AG09309 (cell line): ENCODE measurements around the gene CCL17.
"Not testable (repeated sequence)": the region's sequence is repeated elsewhere in the genome, so short reads cannot be mapped to it uniquely, and the experiment has no call there.

Experiments used
- DNase-seq: peaks from one replicate; pipeline ENCODE4 v3.0.0-alpha.2; 2010; ENCODE audit warnings: low read depth
- H3K4me3 ChIP-seq: 2 replicates; pipeline ENCODE4 v1.5.1; 2011; ENCODE audit warnings: mild to moderate bottlenecking, low read depth, low read length, moderate library complexity; ENCODE audit not compliant: control insufficient read depth
- TF ChIP-seq, protein P1 (sequence below): IDR thresholded peaks from 2 replicates; pipeline ENCODE4 v1.5.1; 2011; ENCODE audit warnings: mild to moderate bottlenecking, low read depth, low read length, inconsistent platforms; ENCODE audit not compliant: insufficient read depth, control insufficient read depth; ENCODE audit errors: missing control alignments

The CCL17 gene

DNA sequence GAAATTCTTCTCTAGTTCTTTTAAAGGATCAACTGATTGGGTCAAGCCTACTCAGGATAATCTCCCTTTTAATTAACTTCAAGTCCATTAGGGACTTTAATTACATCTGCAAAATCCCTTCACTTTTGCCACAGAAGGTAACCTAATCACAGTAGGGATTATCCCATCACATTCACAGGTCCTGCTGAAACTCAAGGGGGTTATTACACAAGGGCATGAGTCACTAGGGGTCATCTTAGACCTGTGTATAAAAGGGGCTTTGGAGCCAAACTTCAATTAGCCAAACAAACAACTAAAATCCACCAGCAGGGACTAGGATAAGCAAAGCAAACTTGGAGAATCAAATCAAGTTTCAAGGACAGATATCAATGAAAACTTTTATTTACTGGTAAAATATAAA lies 23.3 kb downstream of the CCL17 start:
- no peak for DNase-seq
- no peak overlapping the region for H3K4me3 ChIP-seq
- TF ChIP-seq, protein P1, sequence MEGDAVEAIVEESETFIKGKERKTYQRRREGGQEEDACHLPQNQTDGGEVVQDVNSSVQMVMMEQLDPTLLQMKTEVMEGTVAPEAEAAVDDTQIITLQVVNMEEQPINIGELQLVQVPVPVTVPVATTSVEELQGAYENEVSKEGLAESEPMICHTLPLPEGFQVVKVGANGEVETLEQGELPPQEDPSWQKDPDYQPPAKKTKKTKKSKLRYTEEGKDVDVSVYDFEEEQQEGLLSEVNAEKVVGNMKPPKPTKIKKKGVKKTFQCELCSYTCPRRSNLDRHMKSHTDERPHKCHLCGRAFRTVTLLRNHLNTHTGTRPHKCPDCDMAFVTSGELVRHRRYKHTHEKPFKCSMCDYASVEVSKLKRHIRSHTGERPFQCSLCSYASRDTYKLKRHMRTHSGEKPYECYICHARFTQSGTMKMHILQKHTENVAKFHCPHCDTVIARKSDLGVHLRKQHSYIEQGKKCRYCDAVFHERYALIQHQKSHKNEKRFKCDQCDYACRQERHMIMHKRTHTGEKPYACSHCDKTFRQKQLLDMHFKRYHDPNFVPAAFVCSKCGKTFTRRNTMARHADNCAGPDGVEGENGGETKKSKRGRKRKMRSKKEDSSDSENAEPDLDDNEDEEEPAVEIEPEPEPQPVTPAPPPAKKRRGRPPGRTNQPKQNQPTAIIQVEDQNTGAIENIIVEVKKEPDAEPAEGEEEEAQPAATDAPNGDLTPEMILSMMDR, result no peak

DNA sequence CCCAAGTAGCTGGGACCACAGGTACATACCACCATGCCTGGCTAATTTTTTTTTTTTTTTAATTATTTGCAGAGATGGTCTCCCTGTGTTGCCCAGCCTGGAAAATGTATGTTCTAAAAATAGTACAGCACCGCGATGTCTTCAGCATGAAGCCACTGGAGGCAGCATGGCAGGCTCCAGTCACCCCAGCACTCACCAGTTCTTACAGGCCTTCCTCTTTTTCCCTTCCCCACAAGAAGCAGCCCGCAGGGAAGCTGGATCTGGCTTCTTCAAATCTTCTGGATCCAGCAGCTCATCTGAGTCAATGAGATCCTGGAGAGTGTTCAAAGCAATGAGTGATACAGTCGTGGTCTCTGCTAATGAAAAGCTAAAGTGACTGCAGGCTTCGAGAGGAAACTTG lies 26.4 kb downstream of the CCL17 start:
- TF ChIP-seq, protein P1, result no peak
- DNase-seq, result no peak
- no peak overlapping the region for H3K4me3 ChIP-seq

DNA sequence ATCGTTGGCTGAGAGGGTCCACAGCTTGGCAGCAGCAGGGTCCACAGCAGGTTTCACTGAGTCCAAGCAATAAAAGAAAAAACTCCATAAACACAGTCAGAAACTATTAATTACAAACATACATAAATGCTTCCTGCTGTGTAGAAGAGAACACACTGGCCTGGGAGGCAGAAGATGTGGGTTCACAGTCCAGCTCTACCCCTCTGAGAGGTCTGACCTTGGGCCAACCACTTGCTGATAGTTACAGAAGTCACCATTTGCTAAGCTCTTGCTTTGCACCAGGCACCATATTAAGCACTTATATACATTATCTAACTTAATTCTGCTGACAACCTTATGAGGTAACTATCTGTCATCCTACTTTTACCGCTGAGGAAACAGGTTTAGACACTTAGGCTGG lies 27.9 kb downstream of the CCL17 start:
- no peak overlapping the region for H3K4me3 ChIP-seq
- no peak for DNase-seq
- TF ChIP-seq, protein P1, result no peak

DNA sequence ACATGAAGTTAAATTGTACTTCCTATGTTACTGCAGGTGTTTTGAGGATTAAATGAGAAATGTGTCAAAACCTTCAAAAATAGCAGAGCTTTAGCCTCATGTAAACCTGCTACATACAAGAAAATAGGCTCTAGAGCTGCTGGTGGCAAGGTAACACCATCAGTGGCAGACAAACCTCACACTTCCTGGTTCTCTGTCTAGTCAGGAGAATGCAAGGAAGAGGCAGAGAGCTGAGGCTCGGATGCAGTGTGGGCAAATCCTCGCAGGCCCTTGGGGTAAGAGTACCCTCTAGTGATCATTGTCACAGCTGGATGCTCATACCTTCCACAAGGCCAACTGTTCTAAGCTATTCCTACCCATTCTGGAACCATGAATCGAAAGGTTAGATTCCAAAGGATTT lies 28.4 kb downstream of the CCL17 start:
- H3K4me3 ChIP-seq, result no peak overlapping the region
- DNase-seq, result no peak
- TF ChIP-seq, protein P1, result no peak

DNA sequence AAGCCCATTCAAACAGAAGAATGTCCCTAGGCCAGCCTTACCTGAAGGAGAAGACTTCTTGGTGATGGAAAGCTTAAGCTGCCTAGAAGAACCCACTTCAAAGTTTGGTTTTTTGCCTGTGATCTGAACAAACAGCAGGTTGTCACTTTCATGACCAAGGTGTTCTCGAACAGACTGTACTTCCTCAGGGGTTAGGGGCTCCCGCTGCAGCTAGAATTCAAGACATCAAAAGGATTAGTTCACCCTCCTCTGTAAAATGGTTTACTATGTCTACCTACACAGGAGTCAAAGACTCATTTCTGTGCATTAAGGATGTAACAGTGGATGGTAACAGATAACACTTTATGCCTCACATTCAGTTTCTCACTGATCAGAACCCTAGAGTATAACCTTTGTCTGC lies 29.4 kb downstream of the CCL17 start:
- no peak overlapping the region for H3K4me3 ChIP-seq
- TF ChIP-seq, protein P1, result no peak
- DNase-seq, result no peak

DNA sequence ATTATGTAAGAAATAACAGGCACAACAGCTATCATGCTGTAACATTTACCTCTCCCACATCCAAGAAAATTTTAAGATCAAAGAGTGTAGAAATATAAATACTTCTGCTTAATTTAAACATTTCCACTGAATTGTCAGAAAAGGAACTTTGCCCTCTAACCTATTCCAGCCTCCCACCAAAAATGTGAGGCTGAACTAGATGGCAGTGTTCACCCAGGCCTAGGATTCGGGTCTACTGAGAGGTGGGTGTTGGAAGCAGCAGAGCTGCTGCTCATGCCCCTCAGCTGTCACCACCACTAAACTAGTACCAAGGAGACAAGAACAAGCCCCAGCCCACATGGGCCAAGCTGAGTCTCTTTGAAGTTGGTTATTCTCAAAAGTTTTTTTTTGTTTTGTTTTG lies 31.3 kb downstream of the CCL17 start:
- no peak for DNase-seq
- TF ChIP-seq, protein P1, result no peak
- H3K4me3 ChIP-seq, result no peak overlapping the region

DNA sequence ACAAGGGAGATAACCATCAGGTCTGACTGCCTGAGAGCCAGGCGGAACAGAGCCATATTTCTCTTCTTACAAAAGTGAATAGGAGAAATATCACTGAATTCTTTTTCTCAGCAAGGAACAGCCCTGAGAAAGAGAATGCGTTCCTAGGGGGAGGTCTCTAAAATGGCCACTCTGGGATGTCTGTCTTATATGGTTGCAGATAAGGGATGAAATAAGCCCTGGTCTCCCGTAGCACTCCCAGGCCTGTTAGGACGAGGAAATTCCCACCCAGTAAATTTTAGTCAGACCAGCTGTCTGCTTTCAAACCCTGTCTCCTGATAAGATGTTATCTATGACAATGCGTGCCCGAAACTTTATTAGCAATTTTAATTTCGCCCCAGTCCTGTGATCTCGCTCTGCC lies 35.4 kb downstream of the CCL17 start:
- H3K4me3 ChIP-seq, DNase-seq: not testable (repeated sequence)

DNA sequence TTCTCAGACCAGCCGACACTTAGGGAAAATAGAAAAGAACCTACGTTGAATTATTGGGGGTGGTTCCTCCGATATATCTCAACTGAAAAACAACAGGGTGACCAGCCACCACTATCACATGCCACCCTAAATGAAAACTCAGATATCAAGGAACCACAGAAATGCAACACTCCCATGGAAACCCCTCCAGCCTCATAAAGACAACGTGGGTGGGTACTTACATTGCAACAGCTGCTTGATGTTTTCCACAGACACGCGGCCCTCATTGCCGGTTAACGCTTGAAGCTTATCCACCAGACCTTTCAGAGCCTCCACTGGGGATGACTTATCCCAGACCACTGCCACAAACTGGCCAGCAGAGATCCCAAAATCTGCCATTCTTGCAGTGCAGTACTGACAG lies 36.0 kb downstream of the CCL17 start:
- H3K4me3 ChIP-seq, DNase-seq: not testable (repeated sequence)
